GM12878 (cell line): ENCODE measurements around the gene COL15A1. TPM values are rescaled to one million over a fixed set of nuclear protein-coding genes. Genes with fewer than 3 reads are reported as not detected.

Source experiments
- ATAC-seq: fragments of 200-7000 bp; cut with Tn5 transposase; 3 replicates; pipeline ENCODE4 v1.9.1; 2020; ENCODE audit warnings: mild to moderate bottlenecking, moderate library complexity
- BruUV-seq: library from RNA; stranded (reverse); fragments of 400-500 nt; replicated peaks from 2 replicates; lab custom pipeline; 2021; lab: Mats Ljungman, UMichigan
- CTCF ChIA-PET: fragments of 300-600 bp; sonication (Branson Sonifier 250); formaldehyde crosslinking; extraction: SDS; loops from one replicate; lab custom pipeline; 2021; ENCODE audit warnings: inconsistent platforms; lab: Yijun Ruan, JAX
- POLR2A ChIA-PET: fragments of 350-600 bp; formaldehyde crosslinking; extraction: SDS; loops from one replicate; lab custom pipeline; 2021; ENCODE audit warnings: inconsistent platforms; lab: Charles Lee
- RAD21 ChIA-PET: fragments of 300-600 bp; sonication (Branson Sonifier 250); formaldehyde crosslinking; loops from one replicate; lab custom pipeline; 2023; ENCODE audit warnings: antibody characterized with exemption; ENCODE audit not compliant: unreplicated experiment; lab: Charles Lee
- SMC1A ChIA-PET: fragments of 300-600 bp; sonication (Branson Sonifier 250); formaldehyde crosslinking; loops from one replicate; lab custom pipeline; 2023; ENCODE audit not compliant: unreplicated experiment, uncharacterized antibody; lab: Charles Lee
- DNase-seq: peaks from one replicate; pipeline ENCODE4 v3.0.0-alpha.2; 2011; ENCODE audit warnings: low read depth, low spot score
- FAIRE-seq: peaks from 3 replicates; lab custom pipeline; 2011; peaks lifted over from hg19 to GRCh38; lab: Jason Lieb, UNC
- H2AFZ ChIP-seq: 2 replicates; pipeline ENCODE4 v1.6.0; 2011; ENCODE audit warnings: low read depth, low read length, control low read depth; ENCODE audit not compliant: control insufficient read depth
- H3K27ac ChIP-seq: 2 replicates; pipeline ENCODE4 v1.5.1; 2011; ENCODE audit warnings: control low read depth; ENCODE audit not compliant: control insufficient read depth, insufficient read depth
- H3K27me3 ChIP-seq, 2 experiments: replicated peaks in 1 of 2; 2 replicates each; pipeline versions ENCODE4 v1.6.0 to v1.6.1; 2011; ENCODE audit warnings: low read length in 1 of 2; ENCODE audit not compliant: control insufficient read depth in 2 of 2, insufficient read depth in 2 of 2
- H3K36me3 ChIP-seq, 2 experiments: 2 replicates each; pipeline ENCODE4 v1.5.1; 2011; ENCODE audit warnings: low read length in 1 of 2; ENCODE audit not compliant: control insufficient read depth in 2 of 2, insufficient read depth in 2 of 2
- H3K4me1 ChIP-seq: 2 replicates; pipeline ENCODE4 v1.6.1; 2011; ENCODE audit warnings: mild to moderate bottlenecking, low read length, moderate library complexity, mixed read lengths; ENCODE audit not compliant: control insufficient read depth, insufficient read depth
- H3K4me2 ChIP-seq: 2 replicates; pipeline ENCODE4 v1.6.0; 2011; ENCODE audit warnings: control low read depth; ENCODE audit not compliant: control insufficient read depth, insufficient read depth
- H3K4me3 ChIP-seq: fragments of 200-600 bp; sonication (generic); 2 replicates; pipeline ENCODE4 v1.5.1; 2016
- H3K79me2 ChIP-seq: 2 replicates; pipeline ENCODE4 v1.6.0; 2011; ENCODE audit warnings: low read length; ENCODE audit not compliant: control insufficient read depth, insufficient read depth
- H3K9ac ChIP-seq: 2 replicates; pipeline ENCODE4 v1.8.0; 2011; ENCODE audit warnings: low read length, control low read depth, mixed read lengths; ENCODE audit not compliant: control insufficient read depth, insufficient read depth
- H3K9me3 ChIP-seq: replicated peaks from 3 replicates; pipeline ENCODE4 v1.5.1; 2011; ENCODE audit warnings: mild to moderate bottlenecking, low read length; ENCODE audit not compliant: control insufficient read depth, insufficient read depth
- H4K20me1 ChIP-seq: 2 replicates; pipeline ENCODE4 v1.6.0; 2011; ENCODE audit not compliant: control insufficient read depth, insufficient read depth
- NR2C1 ChIP-seq: fragments of 450-650 bp; IDR thresholded peaks from 2 replicates; pipeline ENCODE4 v1.6.1; 2017; ENCODE audit warnings: antibody characterized with exemption, mild to moderate bottlenecking, moderate library complexity
- PAX5 ChIP-seq: IDR thresholded peaks from 2 replicates; pipeline ENCODE4 v1.6.1; 2011; ENCODE audit warnings: low read depth, low read length, borderline replicate concordance
- RUNX3 ChIP-seq: IDR thresholded peaks from 2 replicates; pipeline ENCODE4 v1.6.1; 2012; ENCODE audit warnings: low read length, inconsistent platforms
- SIN3A ChIP-seq: IDR thresholded peaks from 2 replicates; pipeline ENCODE4 v1.6.1; 2012; ENCODE audit warnings: low read depth, low read length, improper control_type of control experiment
- SMARCA5 ChIP-seq: fragments of 450-650 bp; IDR thresholded peaks from 2 replicates; pipeline ENCODE4 v1.6.1; 2017; ENCODE audit warnings: mild to moderate bottlenecking
- SREBF1 ChIP-seq: IDR thresholded peaks from 2 replicates; pipeline ENCODE4 v1.6.1; 2012; ENCODE audit warnings: mild to moderate bottlenecking, low read length
- USF2 ChIP-seq: IDR thresholded peaks from 2 replicates; pipeline ENCODE4 v1.6.1; 2011; ENCODE audit warnings: low read depth, low read length, improper control_type of control experiment, borderline replicate concordance
- WGBS: methylation state at CpG from one replicate; pipeline ENCODE4 v1.1.6; 2016; ENCODE audit warnings: low lambda C conversion rate; ENCODE audit not compliant: insufficient replicate concordance, insufficient coverage; ENCODE audit errors: missing lambda C conversion rate; 5-methylcytosine and 5-hydroxymethylcytosine counted together
- in situ Hi-C: fragments of 300-500 bp; cut with MboI; formaldehyde crosslinking; loops from 9 replicates; pipeline ENCODE4 v1.14.3; 2018; ENCODE audit warnings: mixed read lengths
- intact Hi-C: fragments of 100-400 bp; cut with micrococcal nuclease; formaldehyde crosslinking; loops from one replicate; pipeline ENCODE4 v1.14.2; 2022; ENCODE audit not compliant: unreplicated experiment
- polyA plus RNA-seq, 11 experiments: library from polyadenylated mRNA; depleted of rRNA in 4 of 11; unstranded in 6 of 11; stranded (reverse) in 5 of 11; fragments of >200 nt; fragmentation: Nextera tagmentation in 4 of 11; fragmentation: Illumina TruSeq in 1 of 11; extraction: Ambion mirVana in 4 of 11; extraction: Trizol in 1 of 11; gene quantifications; 1 replicate in 1 of 11; 2 replicates in 10 of 11; pipeline versions ENCODE4 v1.2.1 to v1.2.3, GENCODE V29; 2011 to 2016; ENCODE audit warnings: inconsistent platforms in 2 of 11, missing spikeins in 2 of 11, low read depth in 1 of 11
- total RNA-seq, 4 experiments: library from RNA; depleted of rRNA in 3 of 4; stranded (reverse); fragments of >200 nt in 3 of 4; fragmentation: Illumina TruSeq in 1 of 4; extraction: Trizol in 1 of 4; gene quantifications; 2 replicates each; pipeline versions ENCODE4 v1.2.1 to v1.2.3, GENCODE V29; 2013 to 2021

The COL15A1 gene
- total and polyA plus RNA-seq, 10 of the 15 experiments (the other 5 are each of a cell fraction or from before 2014, with no cell fraction given) = 0.01 to 0.28 (median 0.06) TPM; not detected in 2

- TF ChIP-seq SREBF1 = no peak
These were observed 48.6 kb downstream of the COL15A1 start (continued) for GRCh38 chr9:98992107-98992884.

GRCh38 chr9:98992885-98993569 lies 49.3 kb downstream of the COL15A1 start:
- H3K9ac ChIP-seq = no peak overlapping the region
- 0% methylated on average over 6 of the region's 6 CpGs for WGBS
- no peaks in the 10 kb centered on the region for H4K20me1 ChIP-seq
- TF ChIP-seq PAX5 (peak; percentile 30; the same call in 1 of the 2 replicates), SIN3A (no peak), NR2C1 (no peak), USF2 (no peak), SMARCA5 (peak; percentile 35; the same call in 1 of the 2 replicates), RUNX3 (peak; percentile 54; the same call in 1 of the 2 replicates)
- ATAC-seq (peak; percentile 72), FAIRE-seq (no peak), DNase-seq (peak; percentile 36)
- in situ Hi-C loops = no loop called here
- no peak overlapping the region for H3K4me3 ChIP-seq
- H3K4me1 ChIP-seq = peaks cover 13% of the 10 kb centered on the region
- POLR2A ChIA-PET = no interaction called here
- no peaks in the 10 kb centered on the region for H3K79me2 ChIP-seq
- BruUV-seq = no TSS peak
- intact Hi-C loops = no loop called here
- SMC1A ChIA-PET = interaction anchor here (1.1 to 7.7 kb wide), 4 partner anchors 9 to 145 kb away, joined by 3 to 110 read pairs (median 4); no protein-coding TSS in a partner anchor
- H3K4me2 ChIP-seq = peak overlapping the region; percentile 24
- CTCF ChIA-PET = interaction anchor here (0.6 to 12.5 kb wide), 4 partner anchors 33 to 1494 kb away, joined by 3 to 304 read pairs (median 4); no protein-coding TSS in a partner anchor
- RAD21 ChIA-PET = interaction anchor here (0.8 to 1.7 kb wide), 3 partner anchors 17 to 148 kb away, joined by 3 to 5 read pairs (median 3); no protein-coding TSS in a partner anchor
- no peak overlapping the region for H2AFZ ChIP-seq
- H3K27me3 ChIP-seq = 0 out of 4 replicates have a peak, but pooled peaks cover 0 to 2% of the 10 kb centered on the region in 2 experiments
- H3K9me3 ChIP-seq = no peaks in the 10 kb centered on the region; the same call in 2 of the 3 replicates
- no peaks in the 10 kb centered on the region for H3K36me3 ChIP-seq
- H3K27ac ChIP-seq = no peak overlapping the region
